Measurements from ENCODE around the gene NIPA2.

The NIPA2 gene

DNA sequence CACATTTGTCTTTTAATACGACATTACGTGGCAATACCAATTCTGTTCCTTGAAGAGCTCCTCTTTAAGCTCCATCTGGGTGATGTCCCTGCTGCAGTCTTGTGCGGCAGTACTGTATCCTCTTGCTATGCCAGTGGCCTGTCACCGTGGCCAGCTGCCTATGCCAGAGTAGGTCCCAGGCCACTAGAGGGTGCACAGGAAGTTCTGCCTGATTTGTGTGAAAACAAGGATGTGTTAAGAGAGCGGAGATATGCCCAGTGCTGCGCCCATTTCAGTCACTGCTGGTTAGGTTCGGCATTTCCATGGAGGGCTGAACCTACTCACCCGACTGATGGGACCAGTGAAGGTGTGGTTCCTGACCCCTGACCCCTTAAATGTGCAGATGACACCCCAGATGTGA is 26.8 kb upstream of the NIPA2 start:
- no peak overlapping the region for H3K4me3 Mint-ChIP-seq
- peak overlapping the region; percentile 72 for H3K27ac Mint-ChIP-seq
- DNase-seq (ENCODE audit: low spot score in 2 of 2), result no peak
- peaks cover 7% of the 10 kb centered on the region for H3K4me1 Mint-ChIP-seq
- peaks cover 38% of the 10 kb centered on the region for H3K36me3 Mint-ChIP-seq
- no peaks in the 10 kb centered on the region for H3K9me3 Mint-ChIP-seq
- ATAC-seq, result no peak

DNA sequence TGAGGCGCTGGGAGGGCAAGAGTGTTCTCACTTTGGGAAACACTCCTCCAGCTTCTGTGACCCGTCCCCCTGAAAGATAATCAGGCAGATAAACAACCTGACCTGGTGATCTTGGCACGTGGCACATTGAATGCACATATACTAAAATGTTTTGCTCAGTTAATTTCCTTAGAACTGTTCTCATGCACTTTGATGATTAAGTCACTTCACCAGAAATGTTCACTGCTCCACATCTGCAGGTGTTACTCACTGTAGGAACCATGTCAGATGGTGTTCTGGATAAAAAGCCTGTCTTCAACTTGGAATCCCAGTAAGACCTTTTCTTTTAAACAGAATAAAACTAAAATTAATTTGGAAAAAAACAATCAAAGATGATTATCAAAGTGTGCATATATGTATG is 24.6 kb upstream of the NIPA2 start:
- Mint-ChIP-seq H3K4me3 (no peak overlapping the region), H3K4me1 (peaks cover 5% of the 10 kb centered on the region), H3K9me3 (no peaks in the 10 kb centered on the region), H3K27ac (no peak overlapping the region), H3K36me3 (peaks cover 54% of the 10 kb centered on the region)
- DNase-seq (ENCODE audit: low spot score in 2 of 2), result no peak
- no peak for ATAC-seq

DNA sequence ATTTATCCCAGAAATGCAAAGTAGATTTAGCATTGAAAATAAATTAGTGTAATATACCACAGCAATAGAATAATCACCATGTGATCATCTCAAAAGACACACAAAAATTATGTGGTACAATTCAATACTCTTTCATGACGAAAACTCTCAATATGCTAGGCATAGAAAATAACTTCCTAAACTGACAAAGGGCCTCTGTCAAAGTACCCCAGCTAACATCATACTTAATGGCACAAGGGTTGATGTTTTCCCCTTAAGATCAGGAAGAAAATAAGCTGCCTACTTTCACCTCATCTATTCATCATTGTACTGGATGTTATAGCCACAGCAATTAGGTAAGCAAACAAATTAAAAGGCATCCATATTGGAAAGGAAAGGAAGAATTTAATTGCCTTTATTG is 22.7 kb upstream of the NIPA2 start:
- H3K4me3 Mint-ChIP-seq, result no peak overlapping the region
- DNase-seq (ENCODE audit: low spot score in 2 of 2) (no peak), ATAC-seq (no peak)
- H3K36me3 Mint-ChIP-seq, result peaks cover 69% of the 10 kb centered on the region
- H3K4me1 Mint-ChIP-seq, result no peaks in the 10 kb centered on the region
- no peak overlapping the region for H3K27ac Mint-ChIP-seq
- no peaks in the 10 kb centered on the region for H3K9me3 Mint-ChIP-seq

DNA sequence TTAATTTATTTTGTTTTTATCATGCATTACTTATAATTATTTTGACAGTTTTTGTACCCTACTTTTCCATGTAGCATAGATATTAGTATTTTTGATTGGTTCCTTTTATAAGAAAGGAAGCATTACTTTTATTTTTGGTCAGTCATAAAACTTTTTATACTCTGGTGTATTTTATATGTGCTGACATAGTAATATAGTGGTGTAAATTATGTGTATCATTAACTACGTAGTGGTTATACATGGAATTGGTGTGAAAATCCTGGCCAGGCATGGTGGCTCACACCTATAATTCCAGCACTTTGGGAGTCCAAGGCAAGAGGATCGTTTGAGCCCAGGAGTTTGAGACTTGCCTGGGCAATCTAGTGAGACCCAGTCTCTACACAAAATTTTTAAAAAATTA is 18.8 kb upstream of the NIPA2 start:
- H3K36me3 Mint-ChIP-seq, result peaks cover 81% of the 10 kb centered on the region

DNA sequence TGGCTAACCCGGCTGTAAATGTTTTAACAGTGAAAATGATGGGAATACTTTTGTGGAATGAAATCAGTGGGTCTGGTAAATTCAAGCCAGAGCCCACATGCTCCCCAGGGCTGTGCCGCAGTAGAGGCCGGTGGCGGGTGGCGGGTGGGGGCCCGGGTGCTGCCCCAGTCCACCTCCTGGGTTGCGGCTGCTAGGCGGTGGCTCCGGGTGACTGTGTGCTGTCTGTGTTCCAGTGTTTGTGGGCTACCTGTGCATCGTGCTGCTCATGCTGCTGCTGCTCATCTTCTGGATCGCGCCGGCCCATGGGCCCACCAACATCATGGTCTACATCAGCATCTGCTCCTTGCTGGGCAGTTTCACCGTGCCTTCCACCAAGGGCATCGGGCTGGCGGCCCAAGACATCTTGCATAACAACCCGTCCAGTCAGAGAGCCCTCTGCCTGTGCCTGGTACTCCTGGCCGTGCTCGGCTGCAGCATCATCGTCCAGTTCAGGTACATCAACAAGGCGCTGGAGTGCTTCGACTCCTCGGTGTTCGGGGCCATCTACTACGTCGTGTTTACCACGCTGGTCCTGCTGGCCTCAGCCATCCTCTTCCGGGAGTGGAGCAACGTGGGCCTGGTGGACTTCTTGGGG is 14.9 kb upstream of the NIPA2 start:
- no peak for ATAC-seq
- Mint-ChIP-seq H3K36me3 (peaks cover 85% of the 10 kb centered on the region), H3K27ac (no peak overlapping the region), H3K9me3 (no peaks in the 10 kb centered on the region), H3K4me1 (no peaks in the 10 kb centered on the region), H3K4me3 (no peak overlapping the region)
- no peak for DNase-seq (ENCODE audit: low spot score in 2 of 2)

More for the DNA sequence above, 18.8 kb upstream of the NIPA2 start:
- no peaks in the 10 kb centered on the region for H3K9me3 Mint-ChIP-seq
- ATAC-seq, result no peak
- no peak overlapping the region for H3K4me3 Mint-ChIP-seq
- no peak for DNase-seq (ENCODE audit: low spot score in 2 of 2)
- no peaks in the 10 kb centered on the region for H3K4me1 Mint-ChIP-seq
- peak overlapping the region; percentile 65 for H3K27ac Mint-ChIP-seq

DNA sequence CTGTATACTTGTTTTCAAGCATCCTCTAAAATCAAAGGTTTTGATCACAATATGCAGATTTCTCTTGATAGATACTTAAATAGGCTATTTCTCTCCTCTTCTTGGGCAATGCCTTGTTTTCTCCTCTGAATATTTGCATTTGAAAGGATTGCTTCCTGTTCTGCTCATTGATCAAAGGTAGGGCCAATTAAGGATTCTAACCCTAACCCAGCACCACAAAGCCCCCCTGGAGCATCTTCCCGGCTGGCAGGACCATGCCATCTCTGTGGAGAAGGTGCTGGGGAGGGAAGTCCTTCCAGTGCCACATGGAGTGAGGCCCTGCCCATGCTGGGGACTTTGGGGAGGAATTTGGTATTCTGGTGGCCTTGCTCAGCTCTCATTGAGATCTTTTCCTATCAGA is 11.3 kb upstream of the NIPA2 start:
- no peaks in the 10 kb centered on the region for H3K4me1 Mint-ChIP-seq
- DNase-seq (ENCODE audit: low spot score in 2 of 2), result no peak
- H3K27ac Mint-ChIP-seq, result no peak overlapping the region
- no peaks in the 10 kb centered on the region for H3K9me3 Mint-ChIP-seq
- no peak for ATAC-seq
- H3K36me3 Mint-ChIP-seq, result peaks cover 55% of the 10 kb centered on the region
- no peak overlapping the region for H3K4me3 Mint-ChIP-seq

DNA sequence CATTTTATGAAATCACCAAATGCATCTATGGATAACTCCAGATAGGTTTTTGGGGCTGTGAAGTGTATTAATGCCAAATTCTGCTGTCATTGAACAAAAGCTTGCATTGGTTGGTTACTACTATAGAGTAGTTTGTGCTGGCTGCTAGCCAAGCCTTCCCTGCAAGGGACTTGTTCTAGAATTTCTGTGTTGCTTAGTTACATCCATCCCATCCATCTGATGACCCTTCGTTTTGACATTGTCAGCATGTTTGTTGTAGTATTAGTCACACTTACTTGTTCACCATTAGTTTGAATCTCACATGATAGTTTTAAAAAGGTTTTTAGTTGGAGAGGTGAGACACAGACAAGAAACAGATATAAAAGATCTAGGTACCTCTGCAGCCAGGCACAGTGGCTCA is 7.0 kb upstream of the NIPA2 start:
- H3K27ac Mint-ChIP-seq, result no peak overlapping the region
- DNase-seq (ENCODE audit: low spot score in 2 of 2) (no peak), ATAC-seq (no peak)
- peaks cover 3% of the 10 kb centered on the region for H3K9me3 Mint-ChIP-seq
- peaks cover 13% of the 10 kb centered on the region for H3K36me3 Mint-ChIP-seq
- H3K4me3 Mint-ChIP-seq, result no peak overlapping the region
- no peaks in the 10 kb centered on the region for H3K4me1 Mint-ChIP-seq

DNA sequence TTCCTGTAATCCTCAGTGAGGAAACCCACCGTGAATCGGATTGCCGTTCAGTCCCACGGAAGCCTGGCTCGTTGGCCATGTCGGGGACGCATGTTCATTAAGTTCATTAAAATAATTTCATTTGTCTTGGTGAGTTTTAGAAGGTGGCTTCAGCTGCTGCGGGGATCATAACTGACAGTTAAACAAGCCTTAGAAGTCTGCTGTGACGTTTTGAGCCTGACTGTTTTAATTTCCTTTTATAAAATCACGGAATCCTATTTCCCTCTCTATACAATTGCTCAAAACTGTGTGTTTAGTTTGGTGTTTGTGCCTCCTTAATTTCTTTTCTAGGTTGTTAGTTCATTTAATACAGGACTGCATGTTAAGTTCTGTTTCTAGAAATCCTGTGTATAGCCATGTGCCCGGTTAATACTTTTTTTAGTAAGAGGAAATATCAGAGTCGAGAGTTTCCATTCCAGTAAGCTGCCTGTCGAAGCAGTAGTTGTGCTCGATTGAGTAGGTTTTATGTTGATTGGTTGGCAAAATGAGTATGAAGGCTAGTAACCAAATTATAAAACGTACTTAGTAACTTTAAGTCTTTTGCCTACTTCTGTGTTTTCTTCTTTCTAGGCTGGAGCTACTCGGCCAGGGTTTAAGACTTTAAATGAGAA is 705 bp downstream of the NIPA2 start:
- DNase-seq (ENCODE audit: low spot score in 2 of 2) (no peak), ATAC-seq (no peak)
- Mint-ChIP-seq H3K9me3 (no peaks in the 10 kb centered on the region), H3K4me1 (peaks cover 27% of the 10 kb centered on the region), H3K36me3 (peaks cover 63% of the 10 kb centered on the region), H3K4me3 (peak overlapping the region; percentile 87), H3K27ac (peak overlapping the region; percentile 91)

DNA sequence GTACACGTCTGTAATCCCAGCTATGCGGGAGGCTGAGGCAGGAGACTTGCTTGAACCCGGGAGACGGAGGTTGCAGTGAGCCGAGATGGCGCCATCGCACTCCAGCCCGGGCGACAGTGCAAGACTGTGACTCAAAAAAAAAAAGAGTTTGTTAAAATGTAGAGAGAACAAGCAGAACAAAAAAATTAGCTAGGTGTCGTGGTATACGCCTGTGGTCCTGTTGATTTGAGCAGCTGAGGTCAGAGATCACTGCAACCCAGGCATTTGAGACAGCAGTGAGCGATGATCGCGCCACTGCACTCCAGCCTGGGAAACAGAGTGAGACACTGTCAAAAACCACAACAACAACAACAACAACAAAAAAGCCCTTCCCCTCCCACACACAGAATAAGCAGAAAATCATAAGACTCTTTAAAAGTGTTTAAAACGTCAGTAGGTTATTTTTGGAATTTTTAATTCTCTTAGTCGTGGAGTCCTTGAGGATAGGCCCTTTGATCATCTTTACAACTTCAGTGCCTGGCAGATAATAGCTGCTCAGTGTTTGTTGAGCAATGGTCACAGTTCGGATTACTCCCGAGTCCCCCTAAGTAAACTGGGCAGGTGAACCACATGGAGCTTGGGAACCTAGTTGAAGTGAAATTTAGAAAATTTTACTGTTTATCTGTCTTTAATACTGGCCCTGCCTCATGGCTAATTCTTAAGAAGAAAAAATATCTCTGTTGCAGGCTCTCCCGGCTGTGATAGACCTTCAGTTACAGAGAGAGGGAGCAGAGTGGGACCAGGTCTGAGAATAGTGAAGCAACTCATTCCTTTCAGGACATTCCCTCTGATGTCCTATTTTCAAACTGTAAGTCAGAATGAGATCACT is 6.2 kb downstream of the NIPA2 start:
- Mint-ChIP-seq H3K36me3 (peaks cover 99% of the 10 kb centered on the region), H3K27ac (peak overlapping the region; percentile 80), H3K4me3 (no peak overlapping the region), H3K9me3 (no peaks in the 10 kb centered on the region), H3K4me1 (peaks cover 47% of the 10 kb centered on the region)
- ATAC-seq (no peak), DNase-seq (ENCODE audit: low spot score in 2 of 2) (no peak)

DNA sequence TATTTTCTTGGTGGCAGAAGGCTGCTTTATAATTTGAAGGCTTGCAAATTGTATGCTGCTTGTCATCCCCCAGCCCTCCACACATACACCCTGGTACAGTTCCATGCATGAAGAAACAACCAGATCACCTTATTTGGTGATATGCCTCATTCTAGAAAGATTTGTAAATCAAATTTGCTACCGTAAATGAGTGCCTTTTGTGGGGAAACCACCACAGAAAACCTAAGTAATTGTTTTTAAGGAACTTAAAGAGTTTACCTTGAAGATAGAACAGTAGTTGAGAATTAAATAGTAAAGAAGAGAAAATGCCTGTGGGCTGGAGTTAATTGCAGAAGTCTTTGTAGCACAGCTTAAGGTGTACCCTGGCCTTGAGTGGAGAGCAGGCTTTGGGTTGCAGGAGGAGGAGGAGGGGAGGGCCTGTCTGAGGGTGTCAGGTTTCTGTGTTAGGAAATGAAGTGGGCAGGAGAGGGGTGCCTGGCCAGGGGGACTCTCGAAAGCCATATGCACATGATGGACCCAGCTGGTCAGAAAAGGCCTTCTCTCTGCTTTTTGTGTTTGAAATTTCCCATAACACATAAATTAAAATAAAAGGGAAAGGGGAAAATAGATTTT is 6.9 kb downstream of the NIPA2 start:
- no peaks in the 10 kb centered on the region for H3K9me3 Mint-ChIP-seq
- ATAC-seq (no peak), DNase-seq (ENCODE audit: low spot score in 2 of 2) (no peak)
- no peak overlapping the region for H3K4me3 Mint-ChIP-seq
- H3K4me1 Mint-ChIP-seq, result peaks cover 42% of the 10 kb centered on the region
- peaks cover 99% of the 10 kb centered on the region for H3K36me3 Mint-ChIP-seq
- peak overlapping the region; percentile 80 for H3K27ac Mint-ChIP-seq

DNA sequence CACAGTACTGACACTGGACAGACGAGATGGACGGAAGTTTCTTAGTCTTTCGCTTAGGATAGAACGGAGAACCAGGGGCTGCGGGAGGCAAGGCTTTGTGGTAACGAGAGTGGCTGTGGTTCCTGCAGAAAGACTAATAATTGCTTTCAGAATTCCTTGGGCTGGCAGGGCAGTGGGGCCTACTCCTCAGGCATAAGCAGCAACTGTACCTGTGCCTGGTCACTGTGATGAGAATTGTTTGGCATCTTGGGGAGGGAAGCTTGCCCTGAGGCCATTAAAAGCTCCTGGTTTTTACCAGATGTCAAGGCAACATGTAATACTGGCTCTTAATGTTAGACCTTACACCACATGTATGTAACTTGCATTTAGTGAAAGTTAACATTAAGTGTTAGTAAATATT is 7.6 kb downstream of the NIPA2 start:
- ATAC-seq (no peak), DNase-seq (ENCODE audit: low spot score in 2 of 2) (no peak)
- Mint-ChIP-seq H3K36me3 (peaks cover 99% of the 10 kb centered on the region), H3K27ac (peak overlapping the region; percentile 80), H3K4me1 (peaks cover 41% of the 10 kb centered on the region), H3K4me3 (no peak overlapping the region), H3K9me3 (no peaks in the 10 kb centered on the region)

DNA sequence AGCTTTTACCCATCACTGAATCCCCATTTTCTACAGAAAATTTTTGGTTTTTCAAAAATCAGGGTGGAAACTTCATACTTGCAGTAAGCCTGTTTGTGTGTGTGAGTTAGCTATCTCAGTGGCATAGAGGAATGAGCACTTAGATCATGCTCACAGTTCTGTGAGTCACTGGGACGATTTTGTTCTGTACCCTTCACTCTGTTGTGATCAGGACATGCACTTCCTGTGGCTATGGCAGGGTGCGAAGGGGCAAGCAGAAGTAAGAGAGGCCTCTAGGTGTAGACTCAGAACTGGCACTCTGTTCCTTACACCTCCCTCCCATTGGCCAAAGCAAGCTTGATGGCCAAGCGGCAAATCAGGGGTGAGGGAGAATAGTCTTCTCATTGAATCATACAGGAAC is 11.6 kb downstream of the NIPA2 start:
- ATAC-seq (peak; percentile 90), DNase-seq (ENCODE audit: low spot score in 2 of 2) (no peak)
- H3K9me3 Mint-ChIP-seq, result no peaks in the 10 kb centered on the region
- H3K4me3 Mint-ChIP-seq, result no peak overlapping the region
- H3K27ac Mint-ChIP-seq, result no peak overlapping the region
- H3K4me1 Mint-ChIP-seq, result peaks cover 18% of the 10 kb centered on the region
- peaks cover 99% of the 10 kb centered on the region for H3K36me3 Mint-ChIP-seq

DNA sequence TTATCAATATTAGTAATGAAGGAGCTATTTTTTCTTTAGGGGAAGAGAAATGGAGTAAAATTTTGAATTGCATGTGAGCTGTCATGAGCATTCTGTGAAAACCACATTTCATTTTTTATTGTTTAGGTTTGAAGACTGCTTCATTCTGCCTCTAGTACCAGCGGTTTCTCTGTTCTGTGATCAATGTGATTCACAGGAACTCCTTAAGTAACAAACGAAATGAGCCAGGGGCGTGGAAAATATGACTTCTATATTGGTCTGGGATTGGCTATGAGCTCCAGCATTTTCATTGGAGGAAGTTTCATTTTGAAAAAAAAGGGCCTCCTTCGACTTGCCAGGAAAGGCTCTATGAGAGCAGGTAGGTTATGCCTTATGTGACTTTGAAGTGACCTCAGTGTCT is 13.0 kb downstream of the NIPA2 start:
- peak overlapping the region; percentile 29 for H3K27ac Mint-ChIP-seq
- no peak overlapping the region for H3K4me3 Mint-ChIP-seq
- ATAC-seq (no peak), DNase-seq (ENCODE audit: low spot score in 2 of 2) (no peak)
- peaks cover 99% of the 10 kb centered on the region for H3K36me3 Mint-ChIP-seq
- H3K9me3 Mint-ChIP-seq, result no peaks in the 10 kb centered on the region
- H3K4me1 Mint-ChIP-seq, result peaks cover 11% of the 10 kb centered on the region

DNA sequence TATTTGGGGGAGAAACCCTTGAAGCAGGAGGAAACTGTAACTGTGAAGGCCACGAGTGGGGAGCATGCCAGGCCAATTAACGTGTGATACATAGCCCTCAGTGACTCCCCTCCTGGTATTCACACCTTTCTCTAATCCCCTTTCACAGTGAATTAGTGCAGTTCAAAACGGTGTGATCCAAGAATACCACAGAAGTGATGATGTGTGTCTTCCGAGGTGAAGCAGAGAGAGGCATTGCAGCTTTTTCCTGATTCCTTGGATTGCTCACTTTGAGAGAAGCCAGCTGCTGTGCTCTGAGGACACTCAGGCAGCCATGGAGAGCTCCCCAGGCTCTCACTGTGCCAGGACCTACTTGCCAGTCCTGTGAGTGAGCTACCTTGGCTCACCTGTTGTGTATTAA is 17.3 kb downstream of the NIPA2 start:
- ATAC-seq, result no peak
- Mint-ChIP-seq H3K27ac (no peak overlapping the region), H3K9me3 (no peaks in the 10 kb centered on the region), H3K4me3 (no peak overlapping the region), H3K4me1 (peaks cover 9% of the 10 kb centered on the region), H3K36me3 (peaks cover 99% of the 10 kb centered on the region)
- no peak for DNase-seq (ENCODE audit: low spot score in 2 of 2)

DNA sequence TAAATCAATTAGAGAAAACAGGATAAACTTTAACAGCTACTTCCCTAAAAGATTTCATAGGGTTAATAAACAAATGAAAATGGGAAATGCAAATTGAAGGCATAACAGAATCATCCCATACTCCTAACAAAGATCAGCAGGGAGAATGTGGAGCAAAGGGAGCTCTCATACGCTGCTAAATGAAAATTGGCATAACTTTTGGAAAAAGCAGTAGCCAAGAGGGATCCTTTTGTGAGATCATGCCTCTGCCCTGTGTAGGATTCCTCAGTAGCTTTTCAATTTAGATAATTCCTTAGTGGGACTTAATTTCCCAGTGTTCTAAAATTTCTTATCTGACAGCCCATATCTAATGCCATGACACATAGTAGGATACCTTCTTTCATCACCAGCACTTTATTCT is 18.2 kb downstream of the NIPA2 start:
- H3K9me3 Mint-ChIP-seq, result no peaks in the 10 kb centered on the region
- no peak overlapping the region for H3K4me3 Mint-ChIP-seq
- DNase-seq (ENCODE audit: low spot score in 2 of 2), result no peak
- peaks cover 99% of the 10 kb centered on the region for H3K36me3 Mint-ChIP-seq
- H3K4me1 Mint-ChIP-seq, result peaks cover 6% of the 10 kb centered on the region
- peak overlapping the region; percentile 44 for H3K27ac Mint-ChIP-seq
- no peak for ATAC-seq
